ENCODE measurements around the gene MTRR. TPM values are rescaled to one million over a fixed set of nuclear protein-coding genes. Genes with fewer than 3 reads are reported as not detected.

Gene MTRR
- total RNA-seq, 1 experiment from 2014 or later: 60.8 TPM

DNA sequence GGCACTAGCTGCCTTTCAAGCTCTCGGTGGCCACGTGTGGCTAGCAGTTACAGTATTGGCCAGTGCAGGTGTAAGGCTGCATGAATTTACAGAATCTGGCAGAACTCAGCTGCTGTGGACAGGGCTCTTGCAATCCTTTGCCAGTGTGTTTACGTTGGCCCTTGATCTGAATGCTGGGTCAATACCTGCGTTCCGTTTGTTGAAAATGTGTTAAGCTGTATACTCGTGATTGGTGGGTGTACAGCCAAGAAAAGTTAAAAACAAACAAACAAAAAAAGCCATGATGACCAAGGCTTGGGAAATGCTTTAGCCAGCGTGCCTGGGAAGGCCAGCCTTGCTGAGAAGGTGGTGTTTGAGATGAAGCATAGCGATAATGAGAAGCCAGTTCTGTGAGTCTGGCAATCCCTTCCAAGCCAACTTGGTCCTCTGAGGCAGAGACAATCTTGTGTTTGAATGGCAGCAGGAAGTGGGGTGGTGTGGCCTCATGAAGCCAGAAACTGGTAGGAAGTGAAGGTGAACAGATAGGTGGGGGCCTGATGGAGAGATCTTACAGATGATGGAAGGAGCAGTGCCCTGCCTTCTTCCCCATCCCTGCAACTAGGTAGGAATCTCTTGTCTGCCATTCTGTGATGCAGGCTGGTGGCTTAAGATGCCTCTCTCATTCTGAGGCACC is 17.2 kb upstream of the MTRR start:
- Histone ChIP-seq H3K27me3 (no peaks in the 10 kb centered on the region), H3K4me3 (no peak overlapping the region), H3K36me3 (no peaks in the 10 kb centered on the region), H3K9me3 (no peaks in the 10 kb centered on the region)
- DNase-seq: no peak

DNA sequence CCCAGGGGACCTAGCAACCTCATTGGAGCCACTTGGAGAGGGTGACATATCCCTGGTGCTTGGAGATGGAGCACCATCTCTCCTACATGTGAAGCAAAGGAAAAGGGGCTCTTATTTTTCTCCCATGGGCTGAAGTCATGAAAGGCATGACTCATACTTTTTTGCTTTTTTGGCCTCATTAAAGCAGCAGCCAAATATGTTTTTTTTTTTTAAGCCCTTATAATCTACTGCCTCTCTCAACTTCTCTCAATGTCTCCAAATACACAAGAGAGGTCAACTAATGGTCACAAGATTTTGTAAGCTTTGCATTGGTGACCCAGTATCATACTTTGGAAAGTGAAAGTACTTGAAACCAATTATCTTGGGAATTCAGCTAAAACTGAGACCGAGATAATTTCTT is 16.4 kb upstream of the MTRR start:
- DNase-seq: no peak
- Histone ChIP-seq H3K4me3 (no peak overlapping the region), H3K27me3 (no peaks in the 10 kb centered on the region), H3K36me3 (peaks cover 1% of the 10 kb centered on the region; the same call in 1 of the 2 replicates), H3K9me3 (no peaks in the 10 kb centered on the region)

DNA sequence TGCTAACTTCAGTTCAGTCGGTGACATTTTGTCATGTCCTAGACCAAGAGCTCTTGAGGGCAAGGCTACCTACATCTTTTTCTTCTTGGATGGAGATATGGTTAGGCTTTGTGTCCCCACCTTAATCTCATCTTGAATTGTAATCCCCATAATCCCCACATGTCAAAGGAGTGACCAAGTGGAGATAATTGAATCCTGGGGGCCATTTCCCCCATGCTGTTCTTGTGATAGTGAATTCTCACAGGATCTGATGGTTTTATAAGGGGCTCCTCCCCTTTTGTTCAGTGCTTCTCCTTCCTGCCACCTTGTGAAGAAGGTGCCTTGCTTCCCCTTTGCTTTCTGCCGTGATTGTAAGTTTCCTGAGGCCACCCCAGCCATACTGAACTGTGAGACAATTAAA is 16.0 kb upstream of the MTRR start:
- Histone ChIP-seq H3K4me3 (no peak overlapping the region), H3K9me3 (no peaks in the 10 kb centered on the region), H3K36me3 (peaks cover 6% of the 10 kb centered on the region), H3K27me3 (no peaks in the 10 kb centered on the region)
- DNase-seq: no peak

DNA sequence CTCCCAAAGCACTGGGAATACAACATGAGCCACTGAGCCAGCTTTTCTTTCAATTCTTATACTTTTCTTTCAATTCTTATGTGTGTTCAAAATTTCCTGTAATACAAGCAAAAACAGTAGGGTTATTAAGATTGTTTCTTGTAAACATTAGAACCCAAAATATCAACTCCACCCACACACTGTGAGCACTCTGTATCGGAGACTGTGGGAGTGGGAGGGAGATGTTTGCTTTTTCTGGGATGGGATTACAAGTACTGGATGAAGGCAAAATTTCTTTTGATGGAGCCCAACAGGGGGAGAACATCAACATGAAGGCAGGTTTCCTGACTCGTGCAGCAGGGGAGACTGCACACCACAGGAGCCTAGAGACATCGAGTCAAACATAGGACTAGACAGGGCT is 13.3 kb upstream of the MTRR start:
- H3K36me3 ChIP-seq: peaks cover 29% of the 10 kb centered on the region
- H3K4me3 ChIP-seq: no peak overlapping the region
- no peaks in the 10 kb centered on the region for H3K9me3 ChIP-seq
- DNase-seq: no peak
- H3K27me3 ChIP-seq: no peaks in the 10 kb centered on the region

DNA sequence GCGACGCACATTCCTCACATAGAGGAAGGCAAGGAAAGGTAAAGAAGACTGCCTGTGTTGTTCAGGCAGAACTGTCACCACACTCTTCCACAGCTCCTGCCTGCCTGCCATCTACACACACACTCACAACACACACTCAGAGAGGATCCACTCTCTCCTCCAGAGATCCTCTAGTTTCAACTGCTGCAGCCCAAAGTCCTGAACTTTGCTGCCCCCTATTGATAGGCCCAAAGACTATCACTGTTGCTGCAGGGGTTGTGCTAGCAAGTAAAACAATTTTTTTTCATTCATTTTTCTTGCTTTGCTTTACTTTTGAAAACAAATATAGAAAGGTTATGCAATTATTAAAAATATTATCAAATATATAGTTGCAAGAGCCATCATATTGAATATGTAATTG is 12.1 kb upstream of the MTRR start:
- no peak for DNase-seq
- H3K4me3 ChIP-seq: no peak overlapping the region

DNA sequence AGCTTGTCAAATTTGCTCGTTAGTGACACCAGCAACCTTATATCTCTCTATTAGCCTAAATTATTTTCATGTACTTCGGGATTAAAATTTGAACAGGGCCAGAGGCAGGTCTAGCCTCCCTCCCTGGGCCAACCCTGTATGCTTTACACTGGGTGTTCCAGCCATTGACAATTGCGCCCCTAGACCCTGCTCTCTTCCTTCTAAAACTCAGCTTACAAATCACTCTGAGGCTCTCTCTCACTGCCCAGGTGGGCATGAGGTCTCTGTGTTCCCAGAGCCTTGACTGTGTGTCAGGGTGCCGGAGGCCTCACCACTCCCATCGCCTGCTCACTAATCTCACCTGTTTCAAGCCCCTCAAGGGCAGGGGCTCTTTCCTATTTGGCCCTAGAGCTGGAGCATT is 11.6 kb upstream of the MTRR start:
- Histone ChIP-seq H3K9me3 (no peaks in the 10 kb centered on the region), H3K27me3 (no peaks in the 10 kb centered on the region), H3K4me3 (no peak overlapping the region), H3K36me3 (peaks cover 47% of the 10 kb centered on the region)
- no peak for DNase-seq

More for the DNA sequence above, 12.1 kb upstream of the MTRR start:
- H3K36me3 ChIP-seq: peaks cover 42% of the 10 kb centered on the region
- H3K9me3 ChIP-seq: no peaks in the 10 kb centered on the region
- no peaks in the 10 kb centered on the region for H3K27me3 ChIP-seq

DNA sequence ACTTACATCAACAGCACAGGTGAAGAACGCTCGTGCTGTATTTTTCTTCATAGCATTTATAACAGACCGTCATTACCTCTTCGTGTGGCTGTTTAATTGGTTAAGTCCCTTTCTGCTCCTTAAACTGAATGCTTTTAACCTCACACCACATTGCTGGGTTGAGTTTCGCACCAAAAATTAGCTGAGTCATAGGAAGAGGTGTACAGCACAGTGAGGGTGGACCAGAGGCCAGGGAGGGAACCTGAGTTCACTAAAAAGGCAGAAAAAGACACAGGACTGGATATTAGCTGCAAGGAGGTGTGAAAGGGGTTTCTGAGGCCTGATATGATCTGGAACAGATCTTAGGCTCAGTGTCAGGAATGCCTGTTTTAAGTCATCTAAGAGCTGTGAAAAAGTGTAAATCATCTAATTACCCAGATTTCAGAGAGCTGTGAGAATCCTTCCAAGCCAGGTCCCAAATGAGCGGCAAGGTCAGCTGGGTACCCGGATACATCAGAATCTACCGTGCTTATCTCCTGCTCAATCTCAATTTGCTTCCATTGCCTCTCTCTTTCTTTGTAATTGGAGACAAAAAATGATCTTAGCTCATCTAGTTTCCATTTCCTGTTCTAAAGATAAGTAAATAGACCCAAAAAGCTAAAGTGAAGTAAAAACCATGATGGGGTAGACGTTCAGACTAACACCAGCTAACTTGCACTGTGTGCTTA is 10.9 kb upstream of the MTRR start:
- Histone ChIP-seq H3K9me3 (no peaks in the 10 kb centered on the region), H3K4me3 (no peak overlapping the region), H3K27me3 (no peaks in the 10 kb centered on the region), H3K36me3 (peaks cover 54% of the 10 kb centered on the region)
- no peak for DNase-seq

DNA sequence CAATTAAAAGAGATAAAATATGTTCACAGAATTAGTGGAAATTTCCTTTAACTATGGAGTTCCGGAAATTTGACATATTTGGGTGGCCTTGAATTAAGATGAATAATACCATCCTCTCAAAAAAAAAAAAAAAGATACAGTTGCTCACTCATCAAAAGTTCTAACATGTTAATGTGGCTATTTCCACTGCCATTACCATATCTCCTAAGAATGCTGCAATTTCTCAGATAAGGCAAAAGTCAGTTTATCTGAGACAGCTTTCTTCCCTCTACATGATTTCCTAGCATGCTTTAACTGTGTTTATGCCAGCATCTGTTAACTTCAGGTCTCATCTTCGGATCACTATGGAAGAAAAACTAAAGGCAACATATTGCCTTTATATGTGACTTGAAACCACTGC is 2.8 kb upstream of the MTRR start:
- peaks cover 70% of the 10 kb centered on the region for H3K36me3 ChIP-seq
- no peaks in the 10 kb centered on the region for H3K27me3 ChIP-seq
- DNase-seq: no peak

DNA sequence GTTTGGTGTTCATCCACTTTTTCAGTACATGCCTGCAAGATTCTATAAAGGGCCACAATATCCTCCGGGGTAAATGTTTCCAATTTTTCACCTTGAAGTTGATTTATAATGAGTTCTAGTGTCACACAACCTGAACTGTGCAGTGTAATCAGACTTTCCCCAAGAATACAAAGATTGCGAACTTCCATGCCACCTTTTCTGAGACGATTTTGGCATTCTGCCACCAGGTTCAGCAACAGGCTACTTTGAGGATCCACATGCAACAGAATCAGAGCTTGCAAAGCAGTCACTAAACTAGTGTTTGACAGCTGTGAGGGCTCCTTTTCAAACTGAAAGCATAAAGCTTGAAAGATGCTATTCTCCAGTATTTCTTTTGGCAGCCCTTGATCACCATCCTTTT is 1.7 kb upstream of the MTRR start:
- no peaks in the 10 kb centered on the region for H3K9me3 ChIP-seq
- no peak for DNase-seq
- H3K36me3 ChIP-seq: peaks cover 70% of the 10 kb centered on the region
- no peak overlapping the region; the same call in 1 of the 2 replicates for H3K4me3 ChIP-seq
- no peaks in the 10 kb centered on the region for H3K27me3 ChIP-seq

More for the DNA sequence above, 2.8 kb upstream of the MTRR start:
- no peak overlapping the region for H3K4me3 ChIP-seq
- no peaks in the 10 kb centered on the region for H3K9me3 ChIP-seq

DNA sequence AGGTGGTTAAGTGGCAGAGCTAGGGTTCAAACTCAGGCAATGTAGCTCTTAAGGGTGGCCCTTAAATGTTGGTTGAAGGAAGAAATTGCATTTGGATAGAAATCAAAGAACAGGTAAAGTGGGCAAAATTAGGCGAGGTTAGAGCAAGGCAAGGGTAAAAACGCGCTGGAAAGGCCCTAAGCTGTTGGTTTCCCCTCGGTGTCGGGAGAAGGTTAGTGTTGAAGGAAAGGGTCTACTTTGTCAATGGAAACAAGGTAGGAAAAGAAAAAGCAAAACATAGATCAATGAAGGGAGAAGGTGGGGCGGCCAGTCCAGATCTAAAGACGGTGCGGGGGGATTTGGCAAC is 548 bp upstream of the MTRR start:
- H3K27me3 ChIP-seq: no peaks in the 10 kb centered on the region
- DNase-seq: no peak
- H3K36me3 ChIP-seq: peaks cover 69% of the 10 kb centered on the region
- peak overlapping the region; percentile 97 for H3K4me3 ChIP-seq
- no peaks in the 10 kb centered on the region for H3K9me3 ChIP-seq

DNA sequence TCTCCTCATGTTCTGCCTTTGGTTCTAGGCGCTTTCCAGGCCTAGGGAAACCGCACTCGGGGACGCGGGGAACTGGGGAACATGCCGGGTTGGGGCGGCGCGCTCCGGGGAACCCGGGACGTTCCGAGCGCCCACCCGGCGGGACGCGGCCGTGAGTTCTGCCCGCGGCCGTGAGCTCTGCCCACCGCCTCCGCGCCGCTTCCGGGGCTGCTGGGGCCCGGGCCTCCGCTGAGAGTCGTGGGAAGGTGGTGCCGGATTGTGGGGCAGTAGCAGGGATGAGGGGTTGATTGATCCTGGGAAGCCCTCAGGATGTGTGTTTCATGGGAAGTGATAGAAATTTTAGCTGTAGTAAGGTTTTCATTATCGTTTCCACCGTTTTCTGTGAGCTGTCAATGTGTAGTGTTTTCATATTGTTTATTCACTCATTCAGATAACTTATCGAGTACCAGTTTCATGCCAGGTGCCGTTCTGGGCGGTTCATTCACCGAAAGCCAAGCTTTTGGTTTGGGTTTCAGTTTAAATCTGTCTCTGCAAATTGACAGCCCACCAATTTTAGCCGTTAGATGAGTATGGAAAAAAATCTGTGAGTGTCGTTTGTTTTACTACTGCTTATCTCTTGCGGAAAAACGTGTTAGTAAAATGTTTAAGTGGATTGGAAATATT is 657 bp downstream of the MTRR start:
- peak overlapping the region; percentile 97 for H3K4me3 ChIP-seq
- peaks cover 67% of the 10 kb centered on the region for H3K36me3 ChIP-seq
- no peaks in the 10 kb centered on the region for H3K27me3 ChIP-seq
- no peaks in the 10 kb centered on the region for H3K9me3 ChIP-seq
- DNase-seq: peak; percentile 37

DNA sequence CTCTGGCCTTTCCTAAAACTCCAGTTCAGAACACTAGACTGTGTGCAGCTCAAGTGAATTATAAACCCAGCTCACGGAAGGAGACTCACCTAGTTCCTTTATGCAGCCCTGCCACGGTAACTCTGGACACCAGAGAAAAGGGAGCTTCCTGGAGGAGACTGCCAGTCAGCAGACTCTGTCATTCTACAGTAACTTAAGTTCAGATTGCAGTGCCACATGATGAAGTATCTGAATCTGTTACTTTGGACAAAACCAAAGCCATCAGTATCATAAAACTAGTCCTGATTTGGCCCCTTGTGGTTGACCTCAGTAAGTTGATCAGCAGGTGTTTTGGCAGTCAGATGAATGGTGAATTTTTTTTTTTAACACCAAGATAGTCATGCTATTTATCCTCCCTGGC is 2.7 kb downstream of the MTRR start:
- Histone ChIP-seq H3K36me3 (peaks cover 69% of the 10 kb centered on the region), H3K4me3 (no peak overlapping the region), H3K27me3 (no peaks in the 10 kb centered on the region), H3K9me3 (no peaks in the 10 kb centered on the region)
- no peak for DNase-seq

DNA sequence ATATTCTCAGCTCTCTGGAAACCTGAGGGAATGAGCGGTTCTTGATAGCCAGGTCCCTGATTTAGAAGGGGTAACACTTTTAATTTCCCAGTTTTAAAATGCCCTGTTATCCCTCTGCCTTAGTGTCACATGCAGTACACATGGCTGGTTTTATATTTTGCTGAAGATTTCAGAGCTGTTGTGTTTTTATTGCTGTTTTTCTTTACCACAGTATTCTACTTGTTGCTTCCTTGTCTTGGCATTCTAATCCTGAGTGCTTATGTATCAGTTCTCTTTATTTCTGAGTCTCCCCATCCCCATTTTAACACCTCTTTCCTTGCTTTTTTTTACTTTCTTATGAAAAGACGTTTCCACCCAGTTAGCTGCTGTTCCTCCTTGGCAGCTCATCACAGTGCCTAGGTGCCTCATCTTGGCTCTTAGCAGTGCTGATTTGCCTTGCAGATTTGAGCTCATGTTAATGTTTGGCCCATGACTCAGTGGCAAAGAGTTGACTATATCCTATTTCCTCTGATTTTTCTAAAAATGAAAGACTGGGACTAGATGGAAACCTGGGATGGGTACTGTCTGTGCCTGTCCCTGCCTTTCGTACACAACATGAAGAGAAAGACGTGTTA is 3.7 kb downstream of the MTRR start:
- Histone ChIP-seq H3K27me3 (no peaks in the 10 kb centered on the region), H3K4me3 (no peak overlapping the region), H3K36me3 (peaks cover 69% of the 10 kb centered on the region), H3K9me3 (no peaks in the 10 kb centered on the region)
- DNase-seq: no peak

DNA sequence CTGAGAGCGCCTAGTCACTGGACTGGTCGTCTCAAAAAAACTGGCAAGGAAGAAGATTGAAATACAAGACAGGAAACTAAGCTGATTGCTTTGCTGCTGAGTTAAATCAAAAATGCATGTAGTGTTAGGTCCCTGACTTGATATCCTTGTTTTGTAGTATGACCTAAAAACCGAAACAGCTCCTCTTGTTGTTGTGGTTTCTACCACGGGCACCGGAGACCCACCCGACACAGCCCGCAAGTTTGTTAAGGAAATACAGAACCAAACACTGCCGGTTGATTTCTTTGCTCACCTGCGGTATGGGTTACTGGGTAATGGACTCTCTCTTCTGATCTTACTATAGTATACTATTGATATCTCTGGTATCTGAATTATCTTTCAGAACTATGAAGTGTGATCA is 4.3 kb downstream of the MTRR start:
- no peak overlapping the region for H3K4me3 ChIP-seq
- peaks cover 75% of the 10 kb centered on the region for H3K36me3 ChIP-seq
- DNase-seq: no peak
- no peaks in the 10 kb centered on the region for H3K27me3 ChIP-seq
- H3K9me3 ChIP-seq: no peaks in the 10 kb centered on the region

DNA sequence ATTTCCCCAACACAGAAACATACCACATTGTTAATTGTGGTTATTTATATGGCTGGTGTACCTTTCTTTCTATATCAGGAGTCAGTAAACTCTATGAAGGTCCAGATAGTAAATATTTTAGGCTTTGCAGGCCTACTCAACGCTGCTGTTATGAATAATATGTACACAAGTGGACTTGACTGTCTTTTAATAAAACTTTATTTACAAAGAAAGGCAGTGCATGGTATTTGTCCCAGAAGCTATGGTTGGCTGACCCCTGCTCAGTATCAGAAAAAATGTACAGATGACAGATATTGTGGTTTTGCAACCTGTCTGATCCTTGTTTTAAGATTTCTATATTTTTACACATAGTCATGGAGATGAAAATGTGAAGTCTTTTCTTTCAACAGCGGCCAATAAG is 5.7 kb downstream of the MTRR start:
- Histone ChIP-seq H3K9me3 (no peaks in the 10 kb centered on the region), H3K4me3 (no peak overlapping the region), H3K27me3 (no peaks in the 10 kb centered on the region), H3K36me3 (peaks cover 86% of the 10 kb centered on the region)
- no peak for DNase-seq

DNA sequence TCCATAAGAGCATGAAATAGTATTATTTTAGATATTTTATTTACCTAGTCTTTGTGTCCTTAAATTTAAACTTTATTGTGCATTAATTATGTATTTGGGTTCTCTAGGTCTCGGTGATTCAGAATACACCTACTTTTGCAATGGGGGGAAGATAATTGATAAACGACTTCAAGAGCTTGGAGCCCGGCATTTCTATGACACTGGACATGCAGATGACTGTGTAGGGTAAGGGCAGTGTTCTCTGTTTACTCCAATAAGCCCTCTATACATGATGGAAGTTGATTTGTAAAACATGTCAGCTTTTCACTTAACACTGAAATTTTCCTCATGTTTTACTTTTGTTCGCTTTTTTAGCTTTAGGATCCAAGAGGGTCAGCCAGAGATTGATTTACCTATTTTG is 6.2 kb downstream of the MTRR start:
- Histone ChIP-seq H3K36me3 (peaks cover 91% of the 10 kb centered on the region), H3K4me3 (no peak overlapping the region), H3K27me3 (no peaks in the 10 kb centered on the region), H3K9me3 (no peaks in the 10 kb centered on the region)
- no peak for DNase-seq

DNA sequence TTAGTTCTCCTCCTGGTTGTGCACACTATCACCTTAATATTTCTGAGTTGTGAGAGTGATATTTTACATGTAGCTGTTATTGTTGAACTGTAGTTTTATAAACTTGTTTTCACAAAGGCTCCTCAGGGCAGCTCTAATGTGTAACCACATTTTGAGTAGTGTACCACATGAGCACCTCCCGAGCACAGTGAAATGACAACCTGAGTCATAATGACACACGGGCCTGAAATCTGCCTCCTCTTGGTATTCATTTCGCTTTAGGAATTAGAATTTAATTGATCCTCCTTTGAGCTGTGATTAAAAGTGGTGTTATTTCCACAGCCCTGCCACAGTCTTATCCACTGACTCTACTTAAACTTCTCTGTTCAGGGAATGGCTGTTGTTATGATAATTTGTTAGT is 7.9 kb downstream of the MTRR start:
- DNase-seq: no peak
- Histone ChIP-seq H3K4me3 (no peak overlapping the region), H3K36me3 (peaks cover 94% of the 10 kb centered on the region), H3K27me3 (no peaks in the 10 kb centered on the region), H3K9me3 (no peaks in the 10 kb centered on the region)
